HuH-7 (cell line): ENCODE measurements around the gene PCCA.
"Not testable (repeated sequence)": the region's sequence is repeated elsewhere in the genome, so short reads cannot be mapped to it uniquely, and the experiment has no call there.

ENCODE experiments used
- DNase-seq: peaks from one replicate; pipeline ENCODE4 v3.0.0; 2011; ENCODE audit warnings: low spot score

Gene PCCA

GRCh38 chr13:100240109-100240779 lies 151.4 kb downstream of the PCCA start:
- no peak for DNase-seq

GRCh38 chr13:100244431-100244830 lies 155.5 kb downstream of the PCCA start:
- no peak for DNase-seq

- no peak for DNase-seq
Observed at GRCh38 chr13:100245104-100245503, 156.2 kb downstream of the PCCA start.

- DNase-seq, result no peak
Observed at GRCh38 chr13:100247937-100248336, 159.0 kb downstream of the PCCA start.

- DNase-seq, result no peak
Observed at GRCh38 chr13:100254002-100254401, 165.1 kb downstream of the PCCA start.

- DNase-seq, result no peak
Observed at GRCh38 chr13:100262404-100262803, 173.5 kb downstream of the PCCA start.

- DNase-seq, result no peak
Observed at GRCh38 chr13:100266026-100266425, 177.1 kb downstream of the PCCA start.

- DNase-seq, result no peak
Observed at GRCh38 chr13:100269837-100270236, 180.9 kb downstream of the PCCA start.

GRCh38 chr13:100273138-100273537 lies 184.2 kb downstream of the PCCA start:
- no peak for DNase-seq

GRCh38 chr13:100273552-100273951 lies 184.7 kb downstream of the PCCA start:
- no peak for DNase-seq

- no peak for DNase-seq
Observed at GRCh38 chr13:100274942-100275506, 186.1 kb downstream of the PCCA start.

GRCh38 chr13:100275746-100276145 lies 186.9 kb downstream of the PCCA start:
- DNase-seq, result no peak

GRCh38 chr13:100280681-100281080 lies 191.8 kb downstream of the PCCA start:
- no peak for DNase-seq

- DNase-seq, result not testable (repeated sequence)
Observed at GRCh38 chr13:100282306-100282705, 193.4 kb downstream of the PCCA start.

GRCh38 chr13:100290165-100290801 lies 201.4 kb downstream of the PCCA start:
- DNase-seq, result no peak

GRCh38 chr13:100291624-100292023 lies 202.7 kb downstream of the PCCA start:
- no peak for DNase-seq

GRCh38 chr13:100297413-100297812 lies 208.5 kb downstream of the PCCA start:
- no peak for DNase-seq

- DNase-seq, result no peak
Observed at GRCh38 chr13:100298116-100298681, 209.3 kb downstream of the PCCA start.

- DNase-seq, result no peak
Observed at GRCh38 chr13:100298691-100299090, 209.8 kb downstream of the PCCA start.

- no peak for DNase-seq
Observed at GRCh38 chr13:100300243-100300642, 211.3 kb downstream of the PCCA start.

GRCh38 chr13:100300708-100301107 lies 211.8 kb downstream of the PCCA start:
- no peak for DNase-seq

GRCh38 chr13:100301418-100301817 lies 212.5 kb downstream of the PCCA start:
- DNase-seq, result no peak

- DNase-seq, result no peak
Observed at GRCh38 chr13:100302391-100302790, 213.5 kb downstream of the PCCA start.
